ENCODE measurements around the gene P2RY11. TPM values are rescaled to one million over a fixed set of nuclear protein-coding genes. Genes with fewer than 3 reads are reported as not detected.

The P2RY11 gene
- total RNA-seq (2014; rRNA removed; shearing (Covaris generic)) = 3.1 and 4.4 TPM in 2 replicates
- 8.7 and 10.7 TPM in 2 replicates for polyA plus RNA-seq (2015; cell fraction: cytosol; rRNA removed)
- 19.6 and 23.9 TPM in 2 replicates for polyA plus RNA-seq (2015; cell fraction: nucleus; rRNA removed)

DNA sequence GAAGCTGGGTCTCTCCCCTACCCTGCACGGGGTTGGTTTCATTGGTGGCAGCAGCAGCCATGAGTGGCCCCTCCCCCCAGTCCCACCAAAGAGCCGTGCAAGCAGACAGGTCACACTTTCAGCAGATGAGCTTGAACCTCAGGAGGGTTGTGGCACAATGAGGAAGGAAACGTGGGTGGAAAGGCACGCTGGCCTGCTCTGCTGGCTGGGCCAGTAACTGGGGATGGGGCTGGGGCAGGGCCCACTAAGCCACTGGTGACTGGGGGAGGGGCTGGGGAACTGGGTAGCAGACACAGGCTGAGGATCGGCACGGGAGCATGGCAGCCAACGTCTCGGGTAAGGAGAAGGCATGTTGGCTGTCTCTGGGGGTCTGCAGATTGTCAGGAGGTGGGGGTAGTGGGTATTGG is at the start of gene P2RY11:
TSS of gene P2RY11 (plus strand) at position 289 of the 407 bp plus-strand sequence. CDS start at position 318, 29 bp downstream.
- no peak for DNase-seq (ENCODE audit: low read depth, low spot score)
- in situ Hi-C loops (cut with HindIII; ENCODE audit: low pct_unique_long_range_greater_than_20kb, low sequenced_read_pairs) = no loop called here

GRCh38 chr19:10061717-10062310 is 49.7 kb upstream of the P2RY11 start:
- in situ Hi-C loops (cut with HindIII; ENCODE audit: low pct_unique_long_range_greater_than_20kb, low sequenced_read_pairs) = no loop called here
- DNase-seq (ENCODE audit: low read depth, low spot score) = no peak

GRCh38 chr19:10068205-10068604 is 43.3 kb upstream of the P2RY11 start:
- DNase-seq (ENCODE audit: low read depth, low spot score) = no peak
- in situ Hi-C loops (cut with HindIII; ENCODE audit: low pct_unique_long_range_greater_than_20kb, low sequenced_read_pairs) = no loop called here

GRCh38 chr19:10069046-10069445 is 42.4 kb upstream of the P2RY11 start:
- in situ Hi-C loops (cut with HindIII; ENCODE audit: low pct_unique_long_range_greater_than_20kb, low sequenced_read_pairs) = no loop called here
- DNase-seq (ENCODE audit: low read depth, low spot score) = peak; percentile 52

DNA sequence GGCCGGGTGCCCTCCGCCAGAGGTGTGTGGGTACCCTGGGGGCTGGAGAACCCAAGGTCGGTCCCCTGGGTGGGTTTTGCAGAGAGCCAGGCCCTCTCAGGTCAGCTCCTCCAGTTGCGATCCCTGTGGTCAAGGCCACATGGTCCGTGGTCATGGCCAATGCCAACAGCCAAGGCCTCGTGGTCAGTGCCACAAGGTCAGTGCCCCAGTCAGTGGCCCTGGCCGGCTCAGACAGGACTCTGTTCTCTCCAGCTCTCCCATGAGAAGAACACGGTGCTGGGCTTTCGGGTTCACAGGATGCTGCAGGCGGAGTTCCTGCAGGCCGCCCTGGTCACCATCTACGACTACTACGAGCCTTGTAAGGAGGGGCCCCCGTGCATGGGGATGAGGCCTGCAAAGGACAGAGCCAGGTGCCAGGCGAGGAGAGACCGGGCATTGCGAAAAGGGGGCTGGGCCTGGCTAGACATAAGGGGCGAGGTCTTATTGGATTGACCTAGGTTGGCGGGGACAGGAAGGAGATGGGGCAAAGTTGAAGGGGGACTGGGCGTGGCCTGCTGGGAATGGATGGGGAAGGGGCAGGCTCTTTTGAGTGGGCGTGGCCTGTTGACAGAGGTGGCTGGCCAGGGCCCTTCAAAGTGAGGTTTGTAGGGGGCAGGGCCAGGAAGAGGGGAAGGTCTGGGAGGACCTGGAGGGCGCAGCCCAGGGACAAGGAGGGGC is 40.6 kb upstream of the P2RY11 start:
- in situ Hi-C loops (cut with HindIII; ENCODE audit: low pct_unique_long_range_greater_than_20kb, low sequenced_read_pairs) = no loop called here
- DNase-seq (ENCODE audit: low read depth, low spot score) = no peak

DNA sequence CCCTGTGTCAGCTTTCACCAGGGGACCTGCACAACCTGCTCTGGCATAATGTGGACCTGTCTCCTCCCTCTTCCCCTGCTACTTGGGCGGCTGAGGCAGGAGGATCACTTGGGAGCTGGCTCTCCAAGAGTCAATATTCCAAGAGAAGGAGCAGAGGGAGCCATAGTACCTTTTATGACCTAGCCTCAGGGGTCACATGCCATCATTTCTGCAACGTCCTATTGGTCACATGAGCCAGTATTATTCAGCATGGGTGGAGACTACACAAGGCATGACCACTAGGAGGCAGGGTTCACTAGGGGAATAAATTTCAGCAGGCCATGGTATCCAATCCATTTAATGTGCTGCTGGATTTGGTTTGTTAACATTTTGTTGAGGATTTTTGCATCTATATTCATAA is 37.3 kb upstream of the P2RY11 start:
- in situ Hi-C loops (cut with HindIII; ENCODE audit: low pct_unique_long_range_greater_than_20kb, low sequenced_read_pairs) = no loop called here
- DNase-seq (ENCODE audit: low read depth, low spot score) = peak; percentile 53

GRCh38 chr19:10076535-10076934 is 35.0 kb upstream of the P2RY11 start:
- no peak for DNase-seq (ENCODE audit: low read depth, low spot score)
- in situ Hi-C loops (cut with HindIII; ENCODE audit: low pct_unique_long_range_greater_than_20kb, low sequenced_read_pairs) = no loop called here

- in situ Hi-C loops (cut with HindIII; ENCODE audit: low pct_unique_long_range_greater_than_20kb, low sequenced_read_pairs) = no loop called here
- DNase-seq (ENCODE audit: low read depth, low spot score) = no peak
Measured at GRCh38 chr19:10078329-10078728, 33.2 kb upstream of the P2RY11 start.

DNA sequence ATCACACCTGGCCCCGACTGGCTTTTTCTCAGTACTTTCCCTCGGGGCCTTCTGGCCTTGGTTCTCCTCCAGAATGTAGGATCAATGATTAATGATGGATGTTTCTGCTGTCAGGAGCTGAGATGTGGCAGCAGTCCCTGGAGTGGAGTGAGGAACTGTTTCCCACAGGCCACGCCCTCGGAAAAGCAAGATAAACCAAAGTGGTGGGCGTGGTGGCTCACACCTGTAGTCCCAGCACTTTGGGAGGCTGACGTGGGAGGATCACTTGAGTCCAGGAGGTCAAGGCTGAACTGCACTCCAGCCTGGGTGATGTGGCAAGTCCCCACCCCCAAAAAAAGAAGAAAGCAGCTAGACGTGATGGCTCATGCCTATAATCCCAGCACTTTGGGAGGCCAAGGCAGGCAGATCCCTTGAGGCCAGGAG is 32.5 kb upstream of the P2RY11 start:
- DNase-seq (ENCODE audit: low read depth, low spot score) = no peak
- in situ Hi-C loops (cut with HindIII; ENCODE audit: low pct_unique_long_range_greater_than_20kb, low sequenced_read_pairs) = no loop called here

GRCh38 chr19:10083911-10084310 is 27.6 kb upstream of the P2RY11 start:
- in situ Hi-C loops (cut with HindIII; ENCODE audit: low pct_unique_long_range_greater_than_20kb, low sequenced_read_pairs) = no loop called here
- no peak for DNase-seq (ENCODE audit: low read depth, low spot score)

DNA sequence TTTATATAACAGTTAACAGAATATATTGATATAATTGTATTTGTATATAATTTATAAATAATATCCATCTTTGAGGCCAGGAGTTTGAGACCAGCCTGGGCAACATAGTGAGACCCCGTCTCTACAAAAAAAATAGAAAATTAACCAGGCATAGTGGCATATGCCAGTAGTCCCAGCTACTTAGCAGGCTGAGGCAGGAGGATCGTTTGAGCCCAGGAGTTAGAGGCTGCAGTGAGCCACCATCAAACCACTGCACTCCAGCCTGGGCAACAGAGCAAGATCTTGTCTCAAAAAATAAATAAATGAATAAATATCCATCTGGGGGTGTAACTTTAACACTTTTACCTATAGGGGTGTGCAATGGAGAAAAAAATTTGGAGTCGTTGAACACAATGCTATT is 26.7 kb upstream of the P2RY11 start:
- DNase-seq (ENCODE audit: low read depth, low spot score) = no peak
- in situ Hi-C loops (cut with HindIII; ENCODE audit: low pct_unique_long_range_greater_than_20kb, low sequenced_read_pairs) = no loop called here

GRCh38 chr19:10085641-10086590 is 25.6 kb upstream of the P2RY11 start, which contains the start of gene SHFL:
Gene SHFL, plus strand, starts transcription at chr19:10086317. Its CDS starts 111 bp downstream, at chr19:10086428.
- in situ Hi-C loops (cut with HindIII; ENCODE audit: low pct_unique_long_range_greater_than_20kb, low sequenced_read_pairs) = no loop called here
- peak; percentile 54 for DNase-seq (ENCODE audit: low read depth, low spot score)

DNA sequence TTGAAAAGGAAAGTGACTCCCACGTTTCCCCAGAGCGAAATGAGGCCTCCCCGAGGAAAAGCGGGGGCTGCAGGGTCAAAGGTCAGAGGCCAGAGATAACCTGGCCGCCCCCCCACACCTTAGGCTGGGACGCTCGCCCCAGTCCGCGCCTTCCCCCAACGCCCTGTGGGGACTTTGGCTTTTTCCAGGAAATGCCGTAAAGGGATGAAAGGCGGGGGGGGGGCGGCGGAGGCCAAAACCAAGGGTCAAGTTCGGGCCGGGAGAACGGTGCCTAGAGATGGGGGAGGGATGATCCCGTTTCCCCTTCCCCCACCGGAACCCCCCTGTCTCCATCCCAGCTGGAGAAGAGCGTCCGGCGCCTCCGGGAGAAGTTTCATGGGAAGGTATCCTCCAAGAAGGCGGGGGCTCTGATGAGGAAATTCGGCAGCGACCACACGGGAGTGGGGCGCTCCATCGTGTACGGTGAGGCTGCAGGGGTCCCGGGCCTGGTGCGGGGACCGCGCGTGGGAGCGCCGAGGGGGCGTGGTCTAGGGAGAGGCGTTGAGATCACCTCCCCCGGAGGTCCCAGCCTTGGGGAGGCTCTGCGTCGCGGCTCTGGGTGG is 24.8 kb upstream of the P2RY11 start:
- DNase-seq (ENCODE audit: low read depth, low spot score) = no peak
- in situ Hi-C loops (cut with HindIII; ENCODE audit: low pct_unique_long_range_greater_than_20kb, low sequenced_read_pairs) = no loop called here

DNA sequence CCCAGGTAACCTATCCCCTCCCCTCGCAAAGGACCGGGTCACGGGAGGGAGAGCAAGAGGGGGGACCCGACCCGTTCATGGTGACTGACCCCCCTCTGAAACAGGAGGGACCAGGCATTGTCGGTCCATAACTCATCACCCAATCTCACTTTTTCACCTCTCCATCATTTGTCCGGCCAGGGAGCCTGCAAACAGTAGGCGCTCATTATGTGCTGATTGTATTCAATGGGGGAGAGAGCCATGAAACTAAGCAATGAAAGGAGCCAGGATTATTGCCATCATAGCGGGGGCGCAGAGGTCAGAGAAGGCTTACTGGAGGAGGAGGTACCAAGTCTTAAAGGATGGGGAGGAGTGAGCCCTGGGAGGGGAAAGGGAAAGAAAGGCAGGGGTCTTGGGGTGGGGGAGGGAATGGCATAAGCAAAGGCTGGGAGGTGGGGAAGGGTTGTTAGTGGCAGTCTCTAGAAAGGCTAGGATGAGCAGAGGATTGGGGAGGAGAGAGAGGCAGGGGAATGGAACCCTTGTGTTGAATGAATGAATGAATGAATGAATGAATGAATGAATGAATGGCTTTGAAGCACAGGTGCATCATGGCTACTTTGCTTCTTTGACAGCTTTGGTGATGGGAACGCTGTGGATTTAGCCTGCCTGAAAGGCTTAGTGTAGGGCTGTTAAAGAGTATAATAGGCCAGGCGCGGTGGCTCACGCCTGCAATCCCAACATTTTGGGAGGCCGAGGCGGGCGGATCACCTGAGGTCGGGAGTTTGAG is 24.0 kb upstream of the P2RY11 start:
- DNase-seq (ENCODE audit: low read depth, low spot score) = no peak
- in situ Hi-C loops (cut with HindIII; ENCODE audit: low pct_unique_long_range_greater_than_20kb, low sequenced_read_pairs) = no loop called here

DNA sequence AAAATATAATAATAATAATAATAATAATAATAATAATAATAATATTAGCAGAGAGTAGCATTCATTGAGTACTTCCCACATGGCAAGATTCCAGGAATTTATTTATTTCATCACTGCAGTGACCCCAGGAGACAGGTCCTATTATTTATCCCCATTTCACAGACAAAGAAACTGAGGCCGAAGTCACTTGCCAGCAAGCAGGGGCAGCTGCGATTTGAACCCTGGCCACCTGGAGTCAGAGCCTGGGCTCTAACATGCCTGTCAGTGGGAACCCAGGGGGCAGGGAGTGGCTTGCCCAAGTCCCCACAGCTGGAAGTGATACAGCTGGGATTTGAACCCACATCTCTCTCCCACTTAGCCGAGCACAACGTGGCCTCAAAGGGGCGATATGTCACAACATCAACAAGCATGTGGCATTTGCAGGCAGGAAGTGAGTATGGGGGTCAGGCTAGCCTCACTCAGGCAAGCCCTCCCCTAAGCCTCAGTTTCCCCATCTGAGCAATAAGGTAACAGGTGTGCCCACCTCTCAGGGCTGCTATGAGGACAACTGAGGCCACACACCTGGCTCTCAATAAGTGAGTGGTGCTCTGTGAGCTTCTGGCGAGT is 22.4 kb upstream of the P2RY11 start:
- in situ Hi-C loops (cut with HindIII; ENCODE audit: low pct_unique_long_range_greater_than_20kb, low sequenced_read_pairs) = no loop called here
- no peak for DNase-seq (ENCODE audit: low read depth, low spot score)

DNA sequence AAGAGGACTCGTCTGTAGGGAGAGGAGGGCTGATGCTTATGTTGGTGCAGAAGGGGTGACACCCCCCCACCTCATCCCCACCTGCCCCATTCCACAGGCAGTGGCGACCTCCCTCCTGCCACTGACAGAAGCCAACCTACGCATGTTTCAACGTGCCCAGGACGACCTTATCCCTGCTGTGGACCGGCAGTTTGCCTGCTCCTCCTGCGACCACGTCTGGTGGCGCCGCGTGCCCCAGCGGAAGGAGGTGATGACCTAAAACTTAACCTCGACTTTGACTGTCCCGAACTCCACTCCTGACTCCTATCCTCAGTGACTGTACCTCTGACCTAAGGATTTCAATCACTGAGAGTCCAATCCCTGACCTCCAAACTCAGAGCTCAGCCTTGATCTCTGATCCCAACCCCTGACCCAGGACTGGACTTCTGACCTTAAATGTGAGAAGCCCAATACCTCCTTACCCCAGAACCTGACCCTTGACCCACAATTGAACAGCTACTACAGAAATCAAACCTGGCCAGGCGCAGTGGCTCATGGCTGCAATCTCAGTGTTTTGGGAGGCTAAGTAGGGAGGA is 21.6 kb upstream of the P2RY11 start:
- no peak for DNase-seq (ENCODE audit: low read depth, low spot score)
- in situ Hi-C loops (cut with HindIII; ENCODE audit: low pct_unique_long_range_greater_than_20kb, low sequenced_read_pairs) = no loop called here

Data from SK-MEL-5 (cell line).